Measurements from ENCODE around the gene CHID1.

DNA sequence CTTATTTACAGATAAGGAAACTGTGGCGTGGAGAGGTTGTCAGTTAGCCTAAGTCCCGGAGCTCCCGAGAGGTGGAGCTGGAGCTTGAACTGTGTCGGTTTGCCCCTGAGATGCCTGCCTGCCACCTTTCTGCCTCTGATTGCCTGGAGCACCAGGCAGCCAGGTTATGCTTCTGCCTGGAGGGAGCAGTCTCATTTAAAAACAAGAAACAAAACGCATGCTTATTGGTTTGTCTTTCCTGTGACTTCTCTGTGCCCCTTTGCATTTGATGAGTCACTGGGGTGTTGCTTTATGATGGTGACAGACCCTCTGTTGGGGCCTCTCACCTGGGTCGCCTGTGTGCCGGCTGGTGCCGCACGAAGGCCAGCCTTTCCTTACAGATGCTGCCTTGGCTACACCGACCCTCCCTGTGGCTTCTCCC is 27.2 kb upstream of the CHID1 start:
- TF ChIP-seq CTCF (conservative IDR thresholded peaks at IDR 0.05; ENCODE audit: low read depth in 2 of 2) (no peak), NANOG (IDR thresholded peaks at IDR 0.05; ENCODE audit: borderline replicate concordance) (no peak), ZNF331 (CRISPR knock-in tag; IDR thresholded peaks at IDR 0.05; ENCODE audit: low read depth) (no peak), EZH2phosphoT487 (IDR thresholded peaks at IDR 0.05; ENCODE audit: unreplicated experiment) (no peak), EZH2 (IDR thresholded peaks at IDR 0.05; ENCODE audit: low read depth, unreplicated experiment) (no peak), POLR2AphosphoS5 (IDR thresholded peaks at IDR 0.05; ENCODE audit: low read depth) (no peak), CREB1 (CRISPR knock-in tag; IDR thresholded peaks at IDR 0.05; ENCODE audit: low read depth) (no peak), STAT1 (IDR thresholded peaks at IDR 0.05; ENCODE audit: unreplicated experiment) (no peak)
- TF ChIP-seq, protein P1, sequence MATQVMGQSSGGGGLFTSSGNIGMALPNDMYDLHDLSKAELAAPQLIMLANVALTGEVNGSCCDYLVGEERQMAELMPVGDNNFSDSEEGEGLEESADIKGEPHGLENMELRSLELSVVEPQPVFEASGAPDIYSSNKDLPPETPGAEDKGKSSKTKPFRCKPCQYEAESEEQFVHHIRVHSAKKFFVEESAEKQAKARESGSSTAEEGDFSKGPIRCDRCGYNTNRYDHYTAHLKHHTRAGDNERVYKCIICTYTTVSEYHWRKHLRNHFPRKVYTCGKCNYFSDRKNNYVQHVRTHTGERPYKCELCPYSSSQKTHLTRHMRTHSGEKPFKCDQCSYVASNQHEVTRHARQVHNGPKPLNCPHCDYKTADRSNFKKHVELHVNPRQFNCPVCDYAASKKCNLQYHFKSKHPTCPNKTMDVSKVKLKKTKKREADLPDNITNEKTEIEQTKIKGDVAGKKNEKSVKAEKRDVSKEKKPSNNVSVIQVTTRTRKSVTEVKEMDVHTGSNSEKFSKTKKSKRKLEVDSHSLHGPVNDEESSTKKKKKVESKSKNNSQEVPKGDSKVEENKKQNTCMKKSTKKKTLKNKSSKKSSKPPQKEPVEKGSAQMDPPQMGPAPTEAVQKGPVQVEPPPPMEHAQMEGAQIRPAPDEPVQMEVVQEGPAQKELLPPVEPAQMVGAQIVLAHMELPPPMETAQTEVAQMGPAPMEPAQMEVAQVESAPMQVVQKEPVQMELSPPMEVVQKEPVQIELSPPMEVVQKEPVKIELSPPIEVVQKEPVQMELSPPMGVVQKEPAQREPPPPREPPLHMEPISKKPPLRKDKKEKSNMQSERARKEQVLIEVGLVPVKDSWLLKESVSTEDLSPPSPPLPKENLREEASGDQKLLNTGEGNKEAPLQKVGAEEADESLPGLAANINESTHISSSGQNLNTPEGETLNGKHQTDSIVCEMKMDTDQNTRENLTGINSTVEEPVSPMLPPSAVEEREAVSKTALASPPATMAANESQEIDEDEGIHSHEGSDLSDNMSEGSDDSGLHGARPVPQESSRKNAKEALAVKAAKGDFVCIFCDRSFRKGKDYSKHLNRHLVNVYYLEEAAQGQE (IDR thresholded peaks at IDR 0.05; ENCODE audit: unreplicated experiment), result no peak

All from GM23338 (cell line).